ENCODE measurements around the gene SLC12A5.
"Not testable (repeated sequence)": the region's sequence is repeated elsewhere in the genome, so short reads cannot be mapped to it uniquely, and the experiment has no call there.

The SLC12A5 gene

DNA sequence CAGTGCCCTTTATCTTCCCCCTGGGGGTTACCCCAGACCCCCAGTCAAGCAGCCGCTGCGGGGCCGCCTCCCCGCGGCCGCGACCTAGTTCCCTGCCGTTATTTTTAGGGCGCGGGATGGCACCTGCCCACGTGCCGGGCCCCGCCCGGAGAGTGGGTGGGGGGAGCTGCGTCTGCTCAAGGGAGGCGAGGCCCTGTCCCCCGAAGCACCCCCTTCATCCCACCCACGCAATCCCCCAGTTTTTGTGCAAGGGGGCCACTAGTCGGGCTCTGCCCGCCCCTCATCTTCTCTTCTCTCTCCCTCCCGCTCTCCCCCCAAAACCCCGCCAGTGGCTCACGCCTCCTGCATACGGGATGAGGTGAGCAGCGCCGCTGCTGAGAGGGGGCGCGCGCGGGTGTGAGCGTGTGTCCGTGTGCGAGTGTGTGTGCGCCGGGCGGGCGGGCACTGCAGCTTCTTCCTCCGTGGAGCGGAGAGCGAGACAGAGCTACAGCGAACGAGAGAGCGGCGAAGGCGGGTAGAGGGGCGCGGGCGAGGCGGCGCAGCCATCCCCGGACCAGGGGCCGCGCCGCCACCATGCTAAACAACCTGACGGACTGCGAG lies at the start of gene SLC12A5:
Gene SLC12A5, plus strand, starts transcription at position 444 of the 600 bp plus-strand sequence. Its CDS starts 130 bp downstream, at position 574.
- DNase-seq (ENCODE audit: low spot score in 2 of 2), result no peak
- Mint-ChIP-seq H3K9me3 (no peaks in the 10 kb centered on the region), H3K4me1 (no peaks in the 10 kb centered on the region), H3K27me3 (peaks cover 72% of the 10 kb centered on the region), H3K4me3 (no peak within 1 kb of the TSS), H3K27ac (ENCODE audit: low read depth) (no peak within 1 kb of the TSS), H3K36me3 (ENCODE audit: insufficient read depth) (peaks cover 3% of the 10 kb centered on the region)
- no peak for ATAC-seq (replicated peaks; ENCODE audit: extremely low read depth, poor library complexity, severe bottlenecking)

GRCh38 chr20:45981261-45981660 lies 47.8 kb upstream of the SLC12A5 start:
- Mint-ChIP-seq H3K27me3 (no peaks in the 10 kb centered on the region), H3K36me3 (ENCODE audit: insufficient read depth) (no peaks in the 10 kb centered on the region), H3K27ac (ENCODE audit: low read depth) (no peak overlapping the region), H3K4me1 (no peaks in the 10 kb centered on the region), H3K9me3 (no peaks in the 10 kb centered on the region), H3K4me3 (no peak overlapping the region)
- no peak for ATAC-seq (replicated peaks; ENCODE audit: extremely low read depth, poor library complexity, severe bottlenecking)
- no peak for DNase-seq (ENCODE audit: low spot score in 2 of 2)

DNA sequence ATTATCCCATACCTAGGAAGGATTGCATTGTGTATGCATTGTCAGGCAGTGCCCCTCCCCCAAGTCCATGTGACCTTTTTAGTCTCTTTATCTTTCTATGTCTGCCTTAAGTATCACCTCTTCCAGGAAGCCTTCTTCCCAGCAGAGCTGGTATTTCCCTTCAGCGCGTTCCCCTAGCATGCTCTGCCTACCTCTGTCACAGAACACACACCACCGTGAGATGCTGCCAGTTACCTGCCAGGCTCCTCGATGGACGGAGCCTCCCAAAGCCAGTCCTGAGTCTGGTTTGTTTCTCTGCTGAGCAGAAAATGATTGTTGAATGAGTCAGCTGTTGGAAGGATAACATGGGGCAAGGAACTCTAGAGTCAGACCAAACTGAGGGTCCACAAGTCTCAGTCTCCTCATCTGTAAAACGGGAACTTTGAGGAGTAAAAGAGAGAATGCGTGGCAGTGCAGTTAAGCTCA lies 45.7 kb upstream of the SLC12A5 start:
- no peak for ATAC-seq (replicated peaks; ENCODE audit: extremely low read depth, poor library complexity, severe bottlenecking)

DNA sequence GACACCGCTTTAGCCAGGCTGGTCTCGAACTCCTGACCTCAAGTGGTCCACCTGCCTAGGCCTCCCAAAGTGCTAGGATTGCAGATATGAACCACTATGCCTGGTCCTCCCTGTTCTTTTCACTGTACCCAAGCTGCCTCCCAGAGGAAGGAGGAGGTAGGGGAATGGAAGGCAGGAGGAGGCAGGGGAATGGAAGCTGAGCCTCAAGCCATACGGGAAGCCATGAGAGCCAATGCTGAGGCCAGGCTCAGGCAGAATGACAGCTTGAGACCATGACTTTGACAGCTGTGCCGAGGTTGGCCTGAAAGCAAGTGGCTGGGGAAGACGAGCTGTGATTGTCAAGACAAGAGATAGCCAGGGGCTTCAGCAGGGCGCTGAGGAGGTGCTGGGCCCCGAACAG lies 43.4 kb upstream of the SLC12A5 start:
- Mint-ChIP-seq H3K4me1 (no peaks in the 10 kb centered on the region), H3K27me3 (no peaks in the 10 kb centered on the region), H3K36me3 (ENCODE audit: insufficient read depth) (peaks cover 3% of the 10 kb centered on the region), H3K9me3 (no peaks in the 10 kb centered on the region), H3K27ac (ENCODE audit: low read depth) (no peak overlapping the region), H3K4me3 (no peak overlapping the region)
- DNase-seq (ENCODE audit: low spot score in 2 of 2), result no peak
- ATAC-seq (replicated peaks; ENCODE audit: extremely low read depth, poor library complexity, severe bottlenecking), result no peak

More for the DNA sequence above, 45.7 kb upstream of the SLC12A5 start:
- H3K36me3 Mint-ChIP-seq (ENCODE audit: insufficient read depth), result no peaks in the 10 kb centered on the region
- H3K27ac Mint-ChIP-seq (ENCODE audit: low read depth), result no peak overlapping the region
- H3K4me1 Mint-ChIP-seq, result no peaks in the 10 kb centered on the region
- DNase-seq (ENCODE audit: low spot score in 2 of 2), result no peak
- no peak overlapping the region for H3K4me3 Mint-ChIP-seq
- no peaks in the 10 kb centered on the region for H3K9me3 Mint-ChIP-seq
- no peaks in the 10 kb centered on the region for H3K27me3 Mint-ChIP-seq

- peaks cover 3% of the 10 kb centered on the region for H3K36me3 Mint-ChIP-seq (ENCODE audit: insufficient read depth)
- no peaks in the 10 kb centered on the region for H3K9me3 Mint-ChIP-seq
- no peak overlapping the region for H3K27ac Mint-ChIP-seq (ENCODE audit: low read depth)
- DNase-seq (ENCODE audit: low spot score in 2 of 2) (peak; percentile 65 to 71), ATAC-seq (replicated peaks; ENCODE audit: extremely low read depth, poor library complexity, severe bottlenecking) (peak; percentile 92)
- H3K4me1 Mint-ChIP-seq, result no peaks in the 10 kb centered on the region
- no peak overlapping the region for H3K4me3 Mint-ChIP-seq
- H3K27me3 Mint-ChIP-seq, result no peaks in the 10 kb centered on the region
These were observed 41.8 kb upstream of the SLC12A5 start for GRCh38 chr20:45987108-45987780.

GRCh38 chr20:45988830-45989229 lies 40.2 kb upstream of the SLC12A5 start:
- H3K4me3 Mint-ChIP-seq; H3K36me3 Mint-ChIP-seq (ENCODE audit: insufficient read depth); H3K9me3 Mint-ChIP-seq; H3K4me1 Mint-ChIP-seq; H3K27me3 Mint-ChIP-seq; H3K27ac Mint-ChIP-seq (ENCODE audit: low read depth); DNase-seq (ENCODE audit: low spot score in 2 of 2); ATAC-seq (replicated peaks; ENCODE audit: extremely low read depth, poor library complexity, severe bottlenecking): not testable (repeated sequence)

DNA sequence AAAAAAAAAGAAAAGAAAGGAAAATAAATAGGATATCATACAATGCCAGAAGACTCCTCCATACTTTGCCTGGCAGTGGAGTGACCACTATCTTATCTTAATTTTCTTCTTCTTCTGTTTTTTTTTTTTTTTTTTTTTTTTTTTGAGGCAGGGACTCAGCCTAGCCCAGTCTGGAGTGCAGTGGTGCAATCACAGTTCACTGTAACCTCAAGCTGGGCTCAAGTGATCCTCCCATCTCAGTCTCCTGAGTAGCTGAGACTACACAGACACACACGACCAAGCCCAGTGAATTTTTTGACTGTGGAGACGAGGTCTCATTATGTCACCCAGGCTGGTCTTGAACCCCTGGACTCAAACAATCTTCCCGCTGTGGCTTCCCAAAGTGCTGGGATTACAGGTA lies 37.4 kb upstream of the SLC12A5 start:
- Mint-ChIP-seq H3K4me1 (peaks cover 6% of the 10 kb centered on the region), H3K4me3 (no peak overlapping the region), H3K27ac (ENCODE audit: low read depth) (no peak overlapping the region), H3K36me3 (ENCODE audit: insufficient read depth) (peaks cover 3% of the 10 kb centered on the region), H3K27me3 (peaks cover under 1% of the 10 kb centered on the region), H3K9me3 (no peaks in the 10 kb centered on the region)
- no peak for DNase-seq (ENCODE audit: low spot score in 2 of 2)
- no peak for ATAC-seq (replicated peaks; ENCODE audit: extremely low read depth, poor library complexity, severe bottlenecking)

GRCh38 chr20:45993197-45993951 lies 35.6 kb upstream of the SLC12A5 start:
- Mint-ChIP-seq H3K36me3 (ENCODE audit: insufficient read depth) (peaks cover 3% of the 10 kb centered on the region), H3K27me3 (peaks cover 14% of the 10 kb centered on the region), H3K27ac (ENCODE audit: low read depth) (no peak overlapping the region), H3K4me3 (no peak overlapping the region), H3K9me3 (no peaks in the 10 kb centered on the region), H3K4me1 (peaks cover 6% of the 10 kb centered on the region)
- DNase-seq (ENCODE audit: low spot score in 2 of 2) (no peak), ATAC-seq (replicated peaks; ENCODE audit: extremely low read depth, poor library complexity, severe bottlenecking) (no peak)

DNA sequence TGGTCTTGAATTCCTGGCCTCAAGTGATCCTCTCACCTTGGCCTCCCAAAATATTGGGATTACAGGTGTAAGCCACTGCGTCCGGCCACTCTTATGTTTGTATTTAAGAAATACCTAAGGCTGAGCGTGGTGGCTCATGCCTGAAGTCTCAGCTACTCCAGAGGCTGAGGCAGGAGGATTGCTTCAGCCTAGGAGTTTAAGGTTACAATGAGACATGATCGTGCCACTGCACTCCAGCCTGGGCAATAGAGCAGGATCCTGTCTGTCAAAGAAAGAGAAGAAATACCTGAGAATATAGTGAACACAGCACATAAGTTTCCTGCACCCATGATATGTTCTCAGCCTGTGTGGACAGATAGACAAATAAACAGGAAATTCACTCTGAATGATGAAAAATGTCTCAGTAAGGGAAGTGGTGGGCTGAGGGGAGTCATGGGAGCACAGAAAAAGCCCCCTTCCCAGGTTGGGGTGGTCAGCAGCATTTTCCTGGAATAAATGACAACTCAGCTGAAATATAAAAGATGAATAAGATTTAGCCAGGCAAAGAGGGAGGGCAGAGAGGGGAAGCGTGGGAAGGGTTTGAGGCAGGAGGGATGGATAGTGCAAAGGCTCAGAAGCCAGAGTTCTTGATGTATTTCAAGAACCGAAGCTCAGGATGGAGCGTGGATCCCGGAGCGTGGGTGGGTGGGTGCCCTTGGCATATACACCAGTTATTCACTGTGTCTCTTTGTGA lies 34.1 kb upstream of the SLC12A5 start:
- Mint-ChIP-seq H3K27me3 (peaks cover 14% of the 10 kb centered on the region), H3K9me3 (no peaks in the 10 kb centered on the region), H3K27ac (ENCODE audit: low read depth) (no peak overlapping the region), H3K4me1 (peaks cover 17% of the 10 kb centered on the region), H3K36me3 (ENCODE audit: insufficient read depth) (no peaks in the 10 kb centered on the region), H3K4me3 (no peak overlapping the region)
- ATAC-seq (replicated peaks; ENCODE audit: extremely low read depth, poor library complexity, severe bottlenecking), result no peak
- DNase-seq (ENCODE audit: low spot score in 2 of 2), result no peak

GRCh38 chr20:45995495-45996097 lies 33.4 kb upstream of the SLC12A5 start:
- not testable (repeated sequence) for ATAC-seq (replicated peaks; ENCODE audit: extremely low read depth, poor library complexity, severe bottlenecking); H3K9me3 Mint-ChIP-seq; DNase-seq (ENCODE audit: low spot score in 2 of 2); H3K36me3 Mint-ChIP-seq (ENCODE audit: insufficient read depth); H3K4me3 Mint-ChIP-seq; H3K27ac Mint-ChIP-seq (ENCODE audit: low read depth)
- H3K27me3 Mint-ChIP-seq, result peaks cover 14% of the 10 kb centered on the region
- peaks cover 22% of the 10 kb centered on the region for H3K4me1 Mint-ChIP-seq

GRCh38 chr20:45997187-45997586 lies 31.8 kb upstream of the SLC12A5 start:
- Mint-ChIP-seq H3K4me1 (peaks cover 24% of the 10 kb centered on the region), H3K4me3 (no peak overlapping the region), H3K9me3 (no peaks in the 10 kb centered on the region), H3K27ac (ENCODE audit: low read depth) (peak overlapping the region; percentile 1), H3K36me3 (ENCODE audit: insufficient read depth) (no peaks in the 10 kb centered on the region), H3K27me3 (peaks cover 14% of the 10 kb centered on the region)
- ATAC-seq (replicated peaks; ENCODE audit: extremely low read depth, poor library complexity, severe bottlenecking) (no peak), DNase-seq (ENCODE audit: low spot score in 2 of 2) (no peak)

DNA sequence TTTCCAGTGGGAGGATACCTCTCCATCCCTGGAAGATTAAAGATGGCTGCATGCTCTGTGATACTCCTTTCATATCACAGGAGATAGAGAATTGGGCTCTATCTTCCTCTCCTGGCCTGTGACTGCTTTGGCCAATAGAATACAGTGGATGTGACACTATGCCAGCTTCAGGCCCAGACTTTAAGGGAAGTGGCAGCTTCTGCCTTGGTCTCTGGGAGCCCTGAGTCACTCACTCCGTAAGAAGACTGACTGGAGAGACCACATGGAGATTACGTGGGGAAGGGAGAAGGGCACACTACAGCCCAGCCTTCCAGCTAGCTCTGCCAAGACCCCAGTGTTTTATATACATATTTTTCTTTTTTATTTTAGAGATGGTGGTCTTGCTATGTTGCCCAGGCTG lies 30.7 kb upstream of the SLC12A5 start:
- ATAC-seq (replicated peaks; ENCODE audit: extremely low read depth, poor library complexity, severe bottlenecking) (peak; percentile 52), DNase-seq (ENCODE audit: low spot score in 2 of 2) (no peak)
- Mint-ChIP-seq H3K36me3 (ENCODE audit: insufficient read depth) (no peaks in the 10 kb centered on the region), H3K4me1 (peaks cover 24% of the 10 kb centered on the region), H3K27me3 (peaks cover 14% of the 10 kb centered on the region), H3K9me3 (no peaks in the 10 kb centered on the region), H3K4me3 (no peak overlapping the region), H3K27ac (ENCODE audit: low read depth) (no peak overlapping the region)
